ENCODE measurements around the gene ANO1. TPM values are rescaled to one million over a fixed set of nuclear protein-coding genes. Genes with fewer than 3 reads are reported as not detected.
A peak's percentile ranks its signal among the peaks of the same experiment; 100 is the strongest.
"Not testable (repeated sequence)": the region's sequence is repeated elsewhere in the genome, so short reads cannot be mapped to it uniquely, and the experiment has no call there.

The ANO1 gene
- not detected in 2 replicates for total RNA-seq

- DNase-seq (ENCODE audit: low read depth in 2 of 2) = peak in 1 of 2 donors; percentile 29
These were observed at the start of gene ANO1 for GRCh38 chr11:70078095-70078780. Gene ANO1 (plus strand): TSS chr11:70078317. CDS start chr11:70078607, 290 bp downstream.

GRCh38 chr11:70029115-70029860 lies 48.8 kb upstream of the ANO1 start:
- DNase-seq (ENCODE audit: low read depth in 2 of 2) = no peak

GRCh38 chr11:70029861-70030380 lies 48.2 kb upstream of the ANO1 start:
- DNase-seq (ENCODE audit: low read depth in 2 of 2) = no peak

GRCh38 chr11:70030412-70030811 lies 47.7 kb upstream of the ANO1 start:
- no peak for DNase-seq (ENCODE audit: low read depth in 2 of 2)

GRCh38 chr11:70031631-70032469 lies 46.3 kb upstream of the ANO1 start:
- no peak for DNase-seq (ENCODE audit: low read depth in 2 of 2)

GRCh38 chr11:70032470-70032795 lies 45.7 kb upstream of the ANO1 start:
- no peak for DNase-seq (ENCODE audit: low read depth in 2 of 2)

- DNase-seq (ENCODE audit: low read depth in 2 of 2) = no peak
These were observed 45.0 kb upstream of the ANO1 start for GRCh38 chr11:70032943-70033710.

- DNase-seq (ENCODE audit: low read depth in 2 of 2) = no peak
These were observed 44.4 kb upstream of the ANO1 start for GRCh38 chr11:70033711-70034070.

GRCh38 chr11:70034740-70035365 lies 43.3 kb upstream of the ANO1 start:
- DNase-seq (ENCODE audit: low read depth in 2 of 2) = no peak

- DNase-seq (ENCODE audit: low read depth in 2 of 2) = not testable (repeated sequence)
These were observed 42.5 kb upstream of the ANO1 start for GRCh38 chr11:70035665-70036064.

GRCh38 chr11:70036971-70037882 lies 40.9 kb upstream of the ANO1 start:
- DNase-seq (ENCODE audit: low read depth in 2 of 2) = no peak

GRCh38 chr11:70038034-70038834 lies 39.9 kb upstream of the ANO1 start:
- no peak for DNase-seq (ENCODE audit: low read depth in 2 of 2)

- no peak for DNase-seq (ENCODE audit: low read depth in 2 of 2)
These were observed 37.7 kb upstream of the ANO1 start for GRCh38 chr11:70040452-70040851.

- DNase-seq (ENCODE audit: low read depth in 2 of 2) = no peak
These were observed 37.1 kb upstream of the ANO1 start for GRCh38 chr11:70040869-70041501.

- DNase-seq (ENCODE audit: low read depth in 2 of 2) = no peak
These were observed 34.6 kb upstream of the ANO1 start for GRCh38 chr11:70043482-70043881.

GRCh38 chr11:70046089-70046488 lies 32.0 kb upstream of the ANO1 start:
- DNase-seq (ENCODE audit: low read depth in 2 of 2) = no peak

GRCh38 chr11:70048279-70049024 lies 29.7 kb upstream of the ANO1 start:
- peak in 1 of 2 donors; percentile 11 for DNase-seq (ENCODE audit: low read depth in 2 of 2)

- no peak for DNase-seq (ENCODE audit: low read depth in 2 of 2)
These were observed 29.1 kb upstream of the ANO1 start for GRCh38 chr11:70049045-70049444.
